ENCODE measurements around the gene HIVEP3.

The HIVEP3 gene

GRCh38 chr1:41526956-41527561 is 391.7 kb downstream of the HIVEP3 start (continued):
- TF ChIP-seq, protein P1, sequence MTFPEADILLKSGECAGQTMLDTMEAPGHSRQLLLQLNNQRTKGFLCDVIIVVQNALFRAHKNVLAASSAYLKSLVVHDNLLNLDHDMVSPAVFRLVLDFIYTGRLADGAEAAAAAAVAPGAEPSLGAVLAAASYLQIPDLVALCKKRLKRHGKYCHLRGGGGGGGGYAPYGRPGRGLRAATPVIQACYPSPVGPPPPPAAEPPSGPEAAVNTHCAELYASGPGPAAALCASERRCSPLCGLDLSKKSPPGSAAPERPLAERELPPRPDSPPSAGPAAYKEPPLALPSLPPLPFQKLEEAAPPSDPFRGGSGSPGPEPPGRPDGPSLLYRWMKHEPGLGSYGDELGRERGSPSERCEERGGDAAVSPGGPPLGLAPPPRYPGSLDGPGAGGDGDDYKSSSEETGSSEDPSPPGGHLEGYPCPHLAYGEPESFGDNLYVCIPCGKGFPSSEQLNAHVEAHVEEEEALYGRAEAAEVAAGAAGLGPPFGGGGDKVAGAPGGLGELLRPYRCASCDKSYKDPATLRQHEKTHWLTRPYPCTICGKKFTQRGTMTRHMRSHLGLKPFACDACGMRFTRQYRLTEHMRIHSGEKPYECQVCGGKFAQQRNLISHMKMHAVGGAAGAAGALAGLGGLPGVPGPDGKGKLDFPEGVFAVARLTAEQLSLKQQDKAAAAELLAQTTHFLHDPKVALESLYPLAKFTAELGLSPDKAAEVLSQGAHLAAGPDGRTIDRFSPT (tag by site-specific recombination; IDR thresholded peaks at IDR 0.05): no peak
- TF ChIP-seq ZNF585B (tag by site-specific recombination; IDR thresholded peaks at IDR 0.05): no peak
- TF ChIP-seq HOXC10 (CRISPR knock-in tag; IDR thresholded peaks at IDR 0.05): no peak
- TF ChIP-seq ZNF24 (tag by site-specific recombination; IDR thresholded peaks at IDR 0.05): no peak
- TF ChIP-seq ZNF426 (tag by site-specific recombination; IDR thresholded peaks at IDR 0.05): no peak
- TF ChIP-seq ZNF555 (tag by site-specific recombination; conservative IDR thresholded peaks at IDR 0.05): no peak
- 0 out of 2 replicates have a peak, but pooled peaks have one; percentile 20 for TF ChIP-seq ZNF571 (tag by site-specific recombination; IDR thresholded peaks at IDR 0.05)
- TF ChIP-seq ZNF48 (tag by site-specific recombination; IDR thresholded peaks at IDR 0.05): no peak
- no peak for TF ChIP-seq ZNF768 (tag by site-specific recombination; IDR thresholded peaks at IDR 0.05)
- no peak for TF ChIP-seq ZFP41 (tag by site-specific recombination; IDR thresholded peaks at IDR 0.05; ENCODE audit: borderline replicate concordance)
- no peak for TF ChIP-seq ZNF529 (tag by site-specific recombination; IDR thresholded peaks at IDR 0.05; ENCODE audit: insufficient replicate concordance)
- peak; percentile 97 for TF ChIP-seq ZNF18 (tag by site-specific recombination; IDR thresholded peaks at IDR 0.05)
- TF ChIP-seq SP3 (tag by site-specific recombination; IDR thresholded peaks at IDR 0.05): no peak
- TF ChIP-seq ZBTB7A (tag by site-specific recombination; IDR thresholded peaks at IDR 0.05; ENCODE audit: low read depth): no peak; the same call in 1 of the 2 replicates
- no peak for TF ChIP-seq ZNF394 (tag by site-specific recombination; IDR thresholded peaks at IDR 0.05; ENCODE audit: borderline replicate concordance)
- no peak for TF ChIP-seq ZNF112 (tag by site-specific recombination; IDR thresholded peaks at IDR 0.05)
- no peak for TF ChIP-seq IKZF3 (tag by site-specific recombination; IDR thresholded peaks at IDR 0.05)
- TF ChIP-seq, protein P2, sequence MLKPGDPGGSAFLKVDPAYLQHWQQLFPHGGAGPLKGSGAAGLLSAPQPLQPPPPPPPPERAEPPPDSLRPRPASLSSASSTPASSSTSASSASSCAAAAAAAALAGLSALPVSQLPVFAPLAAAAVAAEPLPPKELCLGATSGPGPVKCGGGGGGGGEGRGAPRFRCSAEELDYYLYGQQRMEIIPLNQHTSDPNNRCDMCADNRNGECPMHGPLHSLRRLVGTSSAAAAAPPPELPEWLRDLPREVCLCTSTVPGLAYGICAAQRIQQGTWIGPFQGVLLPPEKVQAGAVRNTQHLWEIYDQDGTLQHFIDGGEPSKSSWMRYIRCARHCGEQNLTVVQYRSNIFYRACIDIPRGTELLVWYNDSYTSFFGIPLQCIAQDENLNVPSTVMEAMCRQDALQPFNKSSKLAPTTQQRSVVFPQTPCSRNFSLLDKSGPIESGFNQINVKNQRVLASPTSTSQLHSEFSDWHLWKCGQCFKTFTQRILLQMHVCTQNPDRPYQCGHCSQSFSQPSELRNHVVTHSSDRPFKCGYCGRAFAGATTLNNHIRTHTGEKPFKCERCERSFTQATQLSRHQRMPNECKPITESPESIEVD (tag by site-specific recombination; IDR thresholded peaks at IDR 0.05): no peak
- peak; percentile 54; the same call in 1 of the 2 replicates for TF ChIP-seq ZNF148 (tag by site-specific recombination; IDR thresholded peaks at IDR 0.05; ENCODE audit: borderline replicate concordance)
- no peak for TF ChIP-seq ZNF223 (tag by site-specific recombination; IDR thresholded peaks at IDR 0.05)
- peak; percentile 99 for TF ChIP-seq ZFHX2 (tag by site-specific recombination; conservative IDR thresholded peaks at IDR 0.05)
- TF ChIP-seq ZBTB21 (tag by site-specific recombination; IDR thresholded peaks at IDR 0.05): no peak
- TF ChIP-seq ZNF37A (tag by site-specific recombination; IDR thresholded peaks at IDR 0.05): no peak
- TF ChIP-seq ZNF354C (tag by site-specific recombination; IDR thresholded peaks at IDR 0.05; ENCODE audit: borderline replicate concordance, low read depth): no peak
- no peak for TF ChIP-seq ZNF280C (tag by site-specific recombination; IDR thresholded peaks at IDR 0.05)
- TF ChIP-seq SETDB1 (IDR thresholded peaks at IDR 0.05; ENCODE audit: insufficient read length, low read length): no peak
- TF ChIP-seq ZNF600 (tag by site-specific recombination; IDR thresholded peaks at IDR 0.05): no peak
- no peak for TF ChIP-seq ZNF660 (tag by site-specific recombination; IDR thresholded peaks at IDR 0.05)
- TF ChIP-seq TRIM28 (IDR thresholded peaks at IDR 0.05; ENCODE audit: borderline replicate concordance, low read length): no peak
- TF ChIP-seq KLF1 (tag by site-specific recombination; IDR thresholded peaks at IDR 0.05): peak; percentile 59; the same call in 1 of the 2 replicates
- no peak for TF ChIP-seq ZNF211 (tag by site-specific recombination; IDR thresholded peaks at IDR 0.05; ENCODE audit: low read depth)
- TF ChIP-seq ZNF701 (tag by site-specific recombination; IDR thresholded peaks at IDR 0.05): no peak

Measured in HEK293 (cell line).